ENCODE measurements around the gene PIK3AP1.

DNA sequence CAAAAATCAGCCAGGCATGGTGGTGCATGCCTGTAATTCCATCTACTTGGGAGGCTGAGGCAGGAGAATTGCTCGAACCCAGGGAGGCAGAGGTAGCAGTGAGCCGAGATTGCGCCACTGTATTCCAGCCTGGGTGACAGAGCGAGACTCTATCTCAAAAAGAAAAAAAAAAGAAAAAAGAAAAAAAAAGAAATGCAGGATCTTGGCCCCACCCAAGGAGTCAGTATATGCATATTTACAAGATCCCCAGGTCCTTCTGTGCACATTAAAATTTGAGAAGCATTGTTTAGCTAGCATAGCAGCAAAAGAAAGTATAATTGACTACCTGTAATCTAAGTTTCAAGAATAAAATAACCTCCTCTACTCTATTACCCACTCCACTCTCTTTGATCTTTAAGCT, 15.8 kb downstream of the PIK3AP1 start:
- TF ChIP-seq, protein P1, sequence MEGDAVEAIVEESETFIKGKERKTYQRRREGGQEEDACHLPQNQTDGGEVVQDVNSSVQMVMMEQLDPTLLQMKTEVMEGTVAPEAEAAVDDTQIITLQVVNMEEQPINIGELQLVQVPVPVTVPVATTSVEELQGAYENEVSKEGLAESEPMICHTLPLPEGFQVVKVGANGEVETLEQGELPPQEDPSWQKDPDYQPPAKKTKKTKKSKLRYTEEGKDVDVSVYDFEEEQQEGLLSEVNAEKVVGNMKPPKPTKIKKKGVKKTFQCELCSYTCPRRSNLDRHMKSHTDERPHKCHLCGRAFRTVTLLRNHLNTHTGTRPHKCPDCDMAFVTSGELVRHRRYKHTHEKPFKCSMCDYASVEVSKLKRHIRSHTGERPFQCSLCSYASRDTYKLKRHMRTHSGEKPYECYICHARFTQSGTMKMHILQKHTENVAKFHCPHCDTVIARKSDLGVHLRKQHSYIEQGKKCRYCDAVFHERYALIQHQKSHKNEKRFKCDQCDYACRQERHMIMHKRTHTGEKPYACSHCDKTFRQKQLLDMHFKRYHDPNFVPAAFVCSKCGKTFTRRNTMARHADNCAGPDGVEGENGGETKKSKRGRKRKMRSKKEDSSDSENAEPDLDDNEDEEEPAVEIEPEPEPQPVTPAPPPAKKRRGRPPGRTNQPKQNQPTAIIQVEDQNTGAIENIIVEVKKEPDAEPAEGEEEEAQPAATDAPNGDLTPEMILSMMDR (conservative IDR thresholded peaks at IDR 0.05; ENCODE audit: low read length), result no peak
- no peak for TF ChIP-seq EZH2phosphoT487 (IDR thresholded peaks at IDR 0.05; ENCODE audit: borderline replicate concordance)

Data from Loucy (cell line).